ENCODE data around the gene PPP1R7. TPM values are rescaled to one million over a fixed set of nuclear protein-coding genes. Genes with fewer than 3 reads are reported as not detected.
A peak's percentile ranks its signal among the peaks of the same experiment; 100 is the strongest.

The PPP1R7 gene
- total and polyA plus RNA-seq, 5 donors from 2014 or later: 68.0 to 150 (median 106) TPM

- Histone ChIP-seq H3K27me3 (ENCODE audit: control insufficient read depth, insufficient read depth, low read length) (no peaks in the 10 kb centered on the region), H3K4me3 (ENCODE audit: low read depth, low read length) (no peak overlapping the region), H3K4me1 (ENCODE audit: control insufficient read depth, insufficient read depth, low read length, poor library complexity, severe bottlenecking) (no peaks in the 10 kb centered on the region), H3K36me3 (ENCODE audit: control insufficient read depth, insufficient read depth, low read length) (peaks cover 55% of the 10 kb centered on the region), H3K27ac (ENCODE audit: insufficient read depth, low read length, poor library complexity, severe bottlenecking) (no peak overlapping the region), H3K9me3 (ENCODE audit: control insufficient read depth in 2 of 2, low read length in 2 of 2) (no peaks in the 10 kb centered on the region)
- DNase-seq (no peak), ATAC-seq (ENCODE audit: low read depth in 2 of 2) (no peak)
- Mint-ChIP-seq H3K27me3 (no peaks in the 10 kb centered on the region), H3K27ac (no peak overlapping the region), H3K9me3 (peaks cover 0 to 1% (median 0%) of the 10 kb centered on the region in 7 donors), H3K36me3 (peaks cover 36% of the 10 kb centered on the region), H3K4me1 (peaks cover 0 to 5% (median 2%) of the 10 kb centered on the region in 4 donors), H3K4me3 (no peak overlapping the region)
Measured at GRCh38 chr2:241136661-241137260, 13.5 kb upstream of the PPP1R7 start.

- Mint-ChIP-seq H3K4me3 (no peak overlapping the region), H3K36me3 (peaks cover 39% of the 10 kb centered on the region), H3K9me3 (peaks cover 0 to 1% (median 0%) of the 10 kb centered on the region in 7 donors), H3K27me3 (no peaks in the 10 kb centered on the region), H3K27ac (peak overlapping the region in 2 of 3 donors; percentile 43 to 69), H3K4me1 (peaks cover 0 to 8% (median 2%) of the 10 kb centered on the region in 4 donors)
- DNase-seq: no peak
- H3K4me3 ChIP-seq (ENCODE audit: low read depth, low read length): no peak overlapping the region
- no peaks in the 10 kb centered on the region for H3K9me3 ChIP-seq (ENCODE audit: control insufficient read depth in 2 of 2, low read length in 2 of 2)
- no peak for ATAC-seq (ENCODE audit: low read depth in 2 of 2)
- no peaks in the 10 kb centered on the region for H3K27me3 ChIP-seq (ENCODE audit: control insufficient read depth, insufficient read depth, low read length)
- H3K27ac ChIP-seq (ENCODE audit: insufficient read depth, low read length, poor library complexity, severe bottlenecking): no peak overlapping the region
- H3K36me3 ChIP-seq (ENCODE audit: control insufficient read depth, insufficient read depth, low read length): peaks cover 58% of the 10 kb centered on the region
- H3K4me1 ChIP-seq (ENCODE audit: control insufficient read depth, insufficient read depth, low read length, poor library complexity, severe bottlenecking): no peaks in the 10 kb centered on the region
Measured at GRCh38 chr2:241137276-241138190, 12.7 kb upstream of the PPP1R7 start.

- ATAC-seq (ENCODE audit: low read depth in 2 of 2): no peak
- Mint-ChIP-seq H3K4me1 (peaks cover 0 to 11% (median 2%) of the 10 kb centered on the region in 4 donors), H3K4me3 (no peak overlapping the region), H3K36me3 (peaks cover 33% of the 10 kb centered on the region), H3K27me3 (no peaks in the 10 kb centered on the region), H3K27ac (no peak overlapping the region), H3K9me3 (peaks cover 0 to 1% (median 0%) of the 10 kb centered on the region in 7 donors)
- Histone ChIP-seq H3K27me3 (ENCODE audit: control insufficient read depth, insufficient read depth, low read length) (no peaks in the 10 kb centered on the region), H3K4me3 (ENCODE audit: low read depth, low read length) (no peak overlapping the region), H3K9me3 (ENCODE audit: control insufficient read depth in 2 of 2, low read length in 2 of 2) (no peaks in the 10 kb centered on the region), H3K27ac (ENCODE audit: insufficient read depth, low read length, poor library complexity, severe bottlenecking) (no peak overlapping the region), H3K36me3 (ENCODE audit: control insufficient read depth, insufficient read depth, low read length) (peaks cover 60% of the 10 kb centered on the region), H3K4me1 (ENCODE audit: control insufficient read depth, insufficient read depth, low read length, poor library complexity, severe bottlenecking) (no peaks in the 10 kb centered on the region)
- no peak for DNase-seq
Measured at GRCh38 chr2:241138471-241138870, 11.8 kb upstream of the PPP1R7 start.

- no peak overlapping the region for H3K4me3 ChIP-seq (ENCODE audit: low read depth, low read length)
- peaks cover 0 to 11% (median 3%) of the 10 kb centered on the region in 4 donors for H3K4me1 Mint-ChIP-seq
- ATAC-seq (ENCODE audit: low read depth in 2 of 2) (no peak), DNase-seq (no peak)
- H3K4me3 Mint-ChIP-seq: no peak overlapping the region
- no peaks in the 10 kb centered on the region for H3K27me3 Mint-ChIP-seq
- H3K27ac Mint-ChIP-seq: peak overlapping the region in 1 of 3 donors; percentile 48
- H3K27ac ChIP-seq (ENCODE audit: insufficient read depth, low read length, poor library complexity, severe bottlenecking): no peak overlapping the region
- peaks cover 54% of the 10 kb centered on the region for H3K36me3 ChIP-seq (ENCODE audit: control insufficient read depth, insufficient read depth, low read length)
- peaks cover 0 to 1% (median 0%) of the 10 kb centered on the region in 7 donors for H3K9me3 Mint-ChIP-seq
- H3K36me3 Mint-ChIP-seq: peaks cover 28% of the 10 kb centered on the region
- no peaks in the 10 kb centered on the region for H3K4me1 ChIP-seq (ENCODE audit: control insufficient read depth, insufficient read depth, low read length, poor library complexity, severe bottlenecking)
- no peaks in the 10 kb centered on the region for H3K27me3 ChIP-seq (ENCODE audit: control insufficient read depth, insufficient read depth, low read length)
- no peaks in the 10 kb centered on the region for H3K9me3 ChIP-seq (ENCODE audit: control insufficient read depth in 2 of 2, low read length in 2 of 2)
Measured at GRCh38 chr2:241139531-241140444, 10.5 kb upstream of the PPP1R7 start.

- Mint-ChIP-seq H3K9me3 (peaks cover 0 to 1% (median 0%) of the 10 kb centered on the region in 7 donors), H3K4me1 (peaks cover 0 to 11% (median 3%) of the 10 kb centered on the region in 4 donors), H3K36me3 (peaks cover 28% of the 10 kb centered on the region), H3K27ac (no peak overlapping the region), H3K27me3 (no peaks in the 10 kb centered on the region), H3K4me3 (peak overlapping the region in 1 of 4 donors; percentile 51)
- Histone ChIP-seq H3K9me3 (ENCODE audit: control insufficient read depth in 2 of 2, low read length in 2 of 2) (no peaks in the 10 kb centered on the region), H3K4me3 (ENCODE audit: low read depth, low read length) (no peak overlapping the region), H3K27me3 (ENCODE audit: control insufficient read depth, insufficient read depth, low read length) (no peaks in the 10 kb centered on the region), H3K36me3 (ENCODE audit: control insufficient read depth, insufficient read depth, low read length) (peaks cover 51% of the 10 kb centered on the region), H3K27ac (ENCODE audit: insufficient read depth, low read length, poor library complexity, severe bottlenecking) (no peak overlapping the region), H3K4me1 (ENCODE audit: control insufficient read depth, insufficient read depth, low read length, poor library complexity, severe bottlenecking) (no peaks in the 10 kb centered on the region)
- ATAC-seq (ENCODE audit: low read depth in 2 of 2): no peak
- DNase-seq: no peak
Measured at GRCh38 chr2:241140445-241140840, 9.8 kb upstream of the PPP1R7 start.

- Mint-ChIP-seq H3K9me3 (peaks cover 0 to 1% (median 0%) of the 10 kb centered on the region in 7 donors), H3K27me3 (no peaks in the 10 kb centered on the region), H3K27ac (peak overlapping the region in 1 of 3 donors; percentile 56), H3K4me3 (no peak overlapping the region), H3K36me3 (peaks cover 25% of the 10 kb centered on the region), H3K4me1 (peaks cover 3 to 13% (median 7%) of the 10 kb centered on the region in 4 donors)
- Histone ChIP-seq H3K27ac (ENCODE audit: insufficient read depth, low read length, poor library complexity, severe bottlenecking) (no peak overlapping the region), H3K4me3 (ENCODE audit: low read depth, low read length) (no peak overlapping the region), H3K36me3 (ENCODE audit: control insufficient read depth, insufficient read depth, low read length) (peaks cover 43% of the 10 kb centered on the region), H3K4me1 (ENCODE audit: control insufficient read depth, insufficient read depth, low read length, poor library complexity, severe bottlenecking) (no peaks in the 10 kb centered on the region), H3K9me3 (ENCODE audit: control insufficient read depth in 2 of 2, low read length in 2 of 2) (no peaks in the 10 kb centered on the region), H3K27me3 (ENCODE audit: control insufficient read depth, insufficient read depth, low read length) (no peaks in the 10 kb centered on the region)
- DNase-seq (no peak), ATAC-seq (ENCODE audit: low read depth in 2 of 2) (no peak)
Measured at GRCh38 chr2:241141214-241141770, 9.0 kb upstream of the PPP1R7 start.

- H3K9me3 Mint-ChIP-seq: peaks cover 0 to 1% (median 0%) of the 10 kb centered on the region in 7 donors
- Histone ChIP-seq H3K27me3 (ENCODE audit: control insufficient read depth, insufficient read depth, low read length) (no peaks in the 10 kb centered on the region), H3K36me3 (ENCODE audit: control insufficient read depth, insufficient read depth, low read length) (peaks cover 36% of the 10 kb centered on the region), H3K9me3 (ENCODE audit: control insufficient read depth in 2 of 2, low read length in 2 of 2) (no peaks in the 10 kb centered on the region), H3K27ac (ENCODE audit: insufficient read depth, low read length, poor library complexity, severe bottlenecking) (no peak overlapping the region), H3K4me1 (ENCODE audit: control insufficient read depth, insufficient read depth, low read length, poor library complexity, severe bottlenecking) (no peaks in the 10 kb centered on the region), H3K4me3 (ENCODE audit: low read depth, low read length) (no peak overlapping the region)
- DNase-seq: no peak
- H3K4me1 Mint-ChIP-seq: peaks cover 9 to 20% (median 10%) of the 10 kb centered on the region in 4 donors
- peak overlapping the region in 1 of 3 donors; percentile 84 for H3K27ac Mint-ChIP-seq
- no peaks in the 10 kb centered on the region for H3K27me3 Mint-ChIP-seq
- peak overlapping the region in 1 of 4 donors; percentile 23 for H3K4me3 Mint-ChIP-seq
- H3K36me3 Mint-ChIP-seq: peaks cover 24% of the 10 kb centered on the region
- ATAC-seq (ENCODE audit: low read depth in 2 of 2): no peak
Measured at GRCh38 chr2:241142063-241142462, 8.2 kb upstream of the PPP1R7 start.
